HEK293T (cell line): ENCODE results near the gene NSMCE1.

ENCODE experiments used
- CTCF ChIA-PET: fragments of 350-600 bp; formaldehyde crosslinking; extraction: SDS; loops from one replicate; lab custom pipeline; 2021; ENCODE audit warnings: antibody characterized with exemption, inconsistent platforms; lab: Yijun Ruan, JAX
- POLR2A ChIA-PET: fragments of 350-600 bp; formaldehyde crosslinking; extraction: SDS; loops from one replicate; lab custom pipeline; 2020; ENCODE audit warnings: antibody characterized with exemption, inconsistent platforms; lab: Yijun Ruan, JAX
- DNase-seq: peaks from one replicate; pipeline ENCODE4 v3.0.0; 2012; ENCODE audit warnings: mixed read lengths; ENCODE audit errors: extremely low spot score
- ARNT ChIP-seq: fragments of 450-650 bp; IDR thresholded peaks from 2 replicates; pipeline ENCODE4 v1.6.1; 2017; ENCODE audit warnings: mild to moderate bottlenecking
- BHLHE40 ChIP-seq: fragments of 450-650 bp; IDR thresholded peaks from 2 replicates; pipeline ENCODE4 v1.6.1; 2016; ENCODE audit warnings: mild to moderate bottlenecking, moderate library complexity, borderline replicate concordance
- CTBP1 ChIP-seq: fragments of 450-650 bp; IDR thresholded peaks from 2 replicates; pipeline ENCODE4 v1.6.1; 2016; ENCODE audit warnings: borderline replicate concordance
- ELF4 ChIP-seq: fragments of 450-650 bp; IDR thresholded peaks from 2 replicates; pipeline ENCODE4 v1.6.1; 2017; ENCODE audit warnings: antibody characterized with exemption
- FOXA1 ChIP-seq: fragments of 450-650 bp; IDR thresholded peaks from 2 replicates; pipeline ENCODE4 v1.6.1; 2016; ENCODE audit warnings: mild to moderate bottlenecking
- FOXK2 ChIP-seq: fragments of 450-650 bp; IDR thresholded peaks from 2 replicates; pipeline ENCODE4 v1.6.1; 2016; ENCODE audit warnings: mild to moderate bottlenecking
- FOXM1 ChIP-seq: fragments of 450-650 bp; IDR thresholded peaks from 2 replicates; pipeline ENCODE4 v1.6.1; 2017; ENCODE audit warnings: mild to moderate bottlenecking, borderline replicate concordance
- HDGF ChIP-seq: fragments of 450-650 bp; IDR thresholded peaks from 2 replicates; pipeline ENCODE4 v1.6.1; 2017; ENCODE audit warnings: antibody characterized with exemption, borderline replicate concordance
- L3MBTL2 ChIP-seq: fragments of 450-650 bp; conservative IDR thresholded peaks from 2 replicates; pipeline ENCODE4 v1.6.1; 2016; ENCODE audit warnings: mild to moderate bottlenecking
- LEF1 ChIP-seq: fragments of 450-650 bp; IDR thresholded peaks from 2 replicates; pipeline ENCODE4 v1.6.1; 2017; ENCODE audit warnings: mild to moderate bottlenecking, borderline replicate concordance
- NFRKB ChIP-seq: fragments of 450-650 bp; IDR thresholded peaks from 2 replicates; pipeline ENCODE4 v1.6.1; 2016; ENCODE audit warnings: mild to moderate bottlenecking, moderate library complexity
- PKNOX1 ChIP-seq: fragments of 450-650 bp; IDR thresholded peaks from 2 replicates; pipeline ENCODE4 v1.6.1; 2016
- SP1 ChIP-seq: fragments of 450-650 bp; IDR thresholded peaks from 2 replicates; pipeline ENCODE4 v1.6.1; 2017
- SUZ12 ChIP-seq: fragments of 450-650 bp; IDR thresholded peaks from 2 replicates; pipeline ENCODE4 v1.6.1; 2016; ENCODE audit warnings: mild to moderate bottlenecking
- TARDBP ChIP-seq: fragments of 450-650 bp; IDR thresholded peaks from 2 replicates; pipeline ENCODE4 v1.6.1; 2016
- ZNF384 ChIP-seq: fragments of 450-650 bp; IDR thresholded peaks from 2 replicates; pipeline ENCODE4 v1.6.1; 2016

Gene NSMCE1

DNA sequence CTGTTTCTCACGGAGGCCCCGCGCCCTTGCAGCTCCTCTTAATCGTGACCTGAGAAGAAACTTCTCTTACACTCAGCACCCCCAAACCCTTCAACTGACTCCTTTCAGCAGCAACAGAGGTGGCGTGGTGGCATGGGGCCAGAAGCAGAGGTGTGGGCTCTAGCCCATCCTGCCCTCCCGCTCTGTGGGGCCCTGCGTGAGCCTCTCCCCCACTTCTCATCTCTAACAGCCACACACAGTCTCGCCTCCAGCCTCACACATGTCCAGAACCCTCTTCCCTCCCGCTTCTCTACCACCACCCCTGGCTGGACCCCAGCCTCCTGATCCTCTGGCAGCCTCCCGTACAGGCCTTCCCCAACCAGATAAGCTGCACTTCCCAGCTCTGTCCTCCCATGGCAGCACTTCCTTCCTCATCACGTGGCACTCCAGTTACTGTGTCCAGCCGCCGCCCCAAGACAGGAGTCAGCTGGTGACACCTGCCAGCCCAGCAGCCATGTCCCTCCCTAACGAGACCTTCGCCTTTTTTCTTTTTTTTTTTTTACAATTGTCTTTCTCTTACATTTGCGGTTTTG lies 30.5 kb downstream of the NSMCE1 start:
- DNase-seq: no peak
- ChIA-PET POLR2A (no interaction called here), CTCF (no interaction called here)
- TF ChIP-seq SP1 (no peak), CTBP1 (no peak), LEF1 (no peak), ZNF384 (no peak), ARNT (no peak), TARDBP (no peak), NFRKB (no peak), L3MBTL2 (no peak), FOXK2 (no peak), ELF4 (no peak), SUZ12 (no peak), FOXM1 (no peak), HDGF (no peak), FOXA1 (no peak)

GRCh38 chr16:27237219-27238015 lies 31.2 kb downstream of the NSMCE1 start:
- no peak for DNase-seq
- no peak for TF ChIP-seq BHLHE40
- TF ChIP-seq FOXA1: no peak
- no peak for TF ChIP-seq ARNT
- no peak for TF ChIP-seq CTBP1
- no peak for TF ChIP-seq SP1
- TF ChIP-seq PKNOX1: no peak
- TF ChIP-seq HDGF: no peak
- TF ChIP-seq NFRKB: no peak
- TF ChIP-seq TARDBP: no peak
- no peak for TF ChIP-seq ELF4
- no peak for TF ChIP-seq SUZ12
- CTCF ChIA-PET: interaction anchor here (1.2 kb wide), 1 partner anchor 15 kb away, joined by 4 read pairs; no protein-coding TSS in a partner anchor
- POLR2A ChIA-PET: no interaction called here

DNA sequence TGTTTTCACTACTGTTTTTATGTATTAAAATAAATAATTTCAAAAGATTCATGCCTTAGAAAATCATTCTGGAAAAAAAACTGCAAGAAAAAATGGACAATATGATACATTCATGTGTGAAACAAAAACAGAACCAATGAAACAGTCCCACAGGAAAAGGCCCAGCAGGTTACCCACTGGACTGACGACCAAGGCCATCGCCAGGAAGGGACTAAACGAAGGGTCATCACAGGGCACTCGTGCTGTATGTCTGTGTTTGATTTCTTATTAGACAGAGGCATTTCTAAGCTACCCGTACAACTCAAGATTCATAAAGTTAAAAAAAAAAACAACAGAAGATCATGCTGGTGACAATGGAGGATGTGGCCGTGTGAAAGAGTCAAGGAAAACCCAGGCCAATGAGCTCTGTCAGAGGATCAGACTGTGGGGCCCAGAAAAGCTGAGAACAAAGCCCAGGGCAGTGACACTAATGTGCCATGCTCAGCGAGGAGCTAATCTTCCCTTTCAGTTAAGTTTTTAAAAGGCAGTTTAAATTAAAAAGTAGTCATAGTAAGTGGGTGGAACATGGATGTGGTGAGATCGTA lies 31.8 kb downstream of the NSMCE1 start:
- CTCF ChIA-PET: interaction anchor here (1.2 kb wide), 1 partner anchor 14 kb away, joined by 4 read pairs; no protein-coding TSS in a partner anchor
- TF ChIP-seq LEF1: no peak
- no peak for TF ChIP-seq FOXM1
- TF ChIP-seq HDGF: no peak
- no peak for TF ChIP-seq TARDBP
- TF ChIP-seq ARNT: no peak
- TF ChIP-seq SP1: no peak
- TF ChIP-seq SUZ12: no peak
- no peak for TF ChIP-seq NFRKB
- TF ChIP-seq BHLHE40: no peak
- TF ChIP-seq PKNOX1: no peak
- no peak for TF ChIP-seq ZNF384
- no peak for TF ChIP-seq FOXA1
- TF ChIP-seq CTBP1: no peak
- no peak for TF ChIP-seq ELF4
- DNase-seq: no peak
- POLR2A ChIA-PET: no interaction called here

DNA sequence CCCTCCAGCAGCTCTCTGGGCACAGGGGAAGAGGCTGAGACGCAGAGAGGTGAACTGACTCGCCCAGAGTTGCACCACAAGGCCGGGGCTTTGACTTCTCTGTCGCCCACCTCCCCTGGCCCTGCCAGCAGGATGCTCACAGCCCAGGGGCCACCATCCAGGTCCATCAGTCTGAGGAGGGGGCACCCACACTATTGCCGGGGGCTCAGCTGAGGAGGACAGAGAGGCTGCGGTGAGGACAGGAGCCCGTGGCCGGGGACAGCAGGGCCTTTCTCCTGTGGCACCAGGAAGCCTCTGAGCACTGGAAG lies 32.7 kb downstream of the NSMCE1 start:
- CTCF ChIA-PET: interaction anchor here (1.0 kb wide), 1 partner anchor 132 kb away, joined by 5 read pairs; no protein-coding TSS in a partner anchor
- no peak for DNase-seq
- POLR2A ChIA-PET: interaction anchor here (0.9 kb wide), 1 partner anchor 32 kb away, joined by 3 read pairs; the partner anchor contains the start of gene KDM8
- TF ChIP-seq PKNOX1 (no peak), L3MBTL2 (no peak), CTBP1 (no peak), TARDBP (no peak)

GRCh38 chr16:27235055-27235937 lies 33.3 kb downstream of the NSMCE1 start:
- peak; percentile 65 for DNase-seq
- TF ChIP-seq FOXM1 (no peak), TARDBP (no peak), SUZ12 (no peak), CTBP1 (no peak), ELF4 (no peak), BHLHE40 (no peak), ARNT (no peak), PKNOX1 (no peak), FOXA1 (no peak), SP1 (no peak), ZNF384 (no peak), NFRKB (no peak), HDGF (no peak), L3MBTL2 (no peak), FOXK2 (no peak), LEF1 (no peak)
- ChIA-PET POLR2A (interaction anchor here (0.9 kb wide), 1 partner anchor 32 kb away, joined by 3 read pairs; the partner anchor contains the start of gene KDM8), CTCF (interaction anchor here (0.5 to 1.6 kb wide), 12 partner anchors 8 to 1527 kb away, joined by 3 to 13 read pairs (median 3); no protein-coding TSS in a partner anchor)
